C4-2B (cell line): ENCODE results near the gene SLC22A17.
"Not testable (repeated sequence)": the region's sequence is repeated elsewhere in the genome, so short reads cannot be mapped to it uniquely, and the experiment has no call there.

ENCODE experiments used
- ZFX ChIP-seq: fragments of 450-650 bp; IDR thresholded peaks from 2 replicates; pipeline ENCODE4 v1.6.1; 2017
- TF ChIP-seq, protein P1 (sequence below): fragments of 450-650 bp; conservative IDR thresholded peaks from 2 replicates; pipeline ENCODE4 v1.5.1; 2017; ENCODE audit warnings: mild to moderate bottlenecking

DNA sequence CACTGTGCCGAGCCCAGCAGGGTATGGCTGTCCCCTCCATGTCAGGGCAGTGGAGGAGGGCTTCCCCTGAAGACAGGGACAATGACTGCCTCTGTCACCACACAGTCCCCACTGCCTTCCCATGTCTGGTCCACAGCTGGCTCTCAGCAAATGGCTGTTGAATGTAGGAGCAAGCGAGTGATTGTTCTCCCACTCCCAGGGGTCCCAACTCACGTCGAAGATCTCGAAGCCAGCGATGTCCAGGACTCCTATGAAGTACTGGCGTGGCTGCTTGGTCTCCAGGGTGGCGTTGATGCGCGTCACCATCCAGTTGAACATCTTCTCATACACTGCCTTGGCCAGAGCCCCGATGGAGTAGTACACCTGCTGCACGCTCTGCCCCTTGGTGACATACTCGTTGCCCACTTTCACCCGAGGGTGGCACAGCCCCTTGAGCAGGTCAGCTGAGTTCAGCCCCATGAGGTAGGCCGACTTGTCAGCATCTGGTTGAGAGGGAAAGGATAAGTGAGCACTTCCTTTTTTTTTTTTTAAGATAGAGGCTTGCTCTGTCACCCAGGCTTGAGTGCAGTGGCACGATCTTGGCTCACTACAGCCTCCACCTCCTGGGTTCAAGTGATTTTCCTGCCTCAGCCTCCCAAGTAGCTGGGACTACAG lies 47.9 kb upstream of the SLC22A17 start:
- TF ChIP-seq, protein P1, sequence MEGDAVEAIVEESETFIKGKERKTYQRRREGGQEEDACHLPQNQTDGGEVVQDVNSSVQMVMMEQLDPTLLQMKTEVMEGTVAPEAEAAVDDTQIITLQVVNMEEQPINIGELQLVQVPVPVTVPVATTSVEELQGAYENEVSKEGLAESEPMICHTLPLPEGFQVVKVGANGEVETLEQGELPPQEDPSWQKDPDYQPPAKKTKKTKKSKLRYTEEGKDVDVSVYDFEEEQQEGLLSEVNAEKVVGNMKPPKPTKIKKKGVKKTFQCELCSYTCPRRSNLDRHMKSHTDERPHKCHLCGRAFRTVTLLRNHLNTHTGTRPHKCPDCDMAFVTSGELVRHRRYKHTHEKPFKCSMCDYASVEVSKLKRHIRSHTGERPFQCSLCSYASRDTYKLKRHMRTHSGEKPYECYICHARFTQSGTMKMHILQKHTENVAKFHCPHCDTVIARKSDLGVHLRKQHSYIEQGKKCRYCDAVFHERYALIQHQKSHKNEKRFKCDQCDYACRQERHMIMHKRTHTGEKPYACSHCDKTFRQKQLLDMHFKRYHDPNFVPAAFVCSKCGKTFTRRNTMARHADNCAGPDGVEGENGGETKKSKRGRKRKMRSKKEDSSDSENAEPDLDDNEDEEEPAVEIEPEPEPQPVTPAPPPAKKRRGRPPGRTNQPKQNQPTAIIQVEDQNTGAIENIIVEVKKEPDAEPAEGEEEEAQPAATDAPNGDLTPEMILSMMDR = not testable (repeated sequence)
- TF ChIP-seq ZFX = not testable (repeated sequence)
